Fibroblast of the aortic adventitia (primary cell): ENCODE results near the gene CCDC57. TPM values are rescaled to one million over a fixed set of nuclear protein-coding genes. Genes with fewer than 3 reads are reported as not detected.

Source experiments
- DNase-seq: peaks from one replicate; pipeline ENCODE4 v3.0.0-alpha.2; 2010; ENCODE audit warnings: low read depth
- H3K4me3 ChIP-seq: 2 replicates; pipeline ENCODE4 v1.5.1; 2011; ENCODE audit warnings: low read depth, mild to moderate bottlenecking, control low read depth, low read length, moderate library complexity
- total RNA-seq: library from RNA; depleted of rRNA; stranded (reverse); fragments of >200 nt; gene quantifications from 2 replicates; pipeline ENCODE4 v1.2.3, GENCODE V29; 2012; ENCODE audit warnings: low replicate concordance
- TF ChIP-seq, protein P1 (sequence below): IDR thresholded peaks from 2 replicates; pipeline ENCODE4 v1.5.1; 2011; ENCODE audit warnings: mild to moderate bottlenecking, low read length, control low read depth, inconsistent platforms; ENCODE audit not compliant: insufficient read depth

CCDC57 gene
- total RNA-seq, 1 donor = 15.2 TPM

DNA sequence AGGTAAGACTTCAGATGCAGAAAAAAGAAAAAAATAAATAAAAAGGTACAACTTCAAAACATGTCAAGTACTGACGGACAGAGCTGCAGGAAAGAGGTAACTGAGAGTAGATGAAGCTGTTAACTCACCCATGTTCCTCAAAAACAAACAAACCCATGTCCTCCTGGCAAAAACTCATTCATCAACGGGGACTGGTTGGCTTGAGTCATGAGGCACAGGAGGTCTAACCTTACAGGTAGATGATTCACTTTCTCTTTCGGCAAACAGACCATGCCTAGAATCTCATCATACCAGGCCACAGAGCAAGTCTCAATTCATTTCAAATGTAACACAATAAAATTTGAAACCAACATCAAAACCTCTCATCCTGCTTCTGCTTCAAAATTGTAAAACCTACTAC is 102.3 kb downstream of the CCDC57 start:
- no peak overlapping the region for H3K4me3 ChIP-seq
- DNase-seq = no peak
- TF ChIP-seq, protein P1, sequence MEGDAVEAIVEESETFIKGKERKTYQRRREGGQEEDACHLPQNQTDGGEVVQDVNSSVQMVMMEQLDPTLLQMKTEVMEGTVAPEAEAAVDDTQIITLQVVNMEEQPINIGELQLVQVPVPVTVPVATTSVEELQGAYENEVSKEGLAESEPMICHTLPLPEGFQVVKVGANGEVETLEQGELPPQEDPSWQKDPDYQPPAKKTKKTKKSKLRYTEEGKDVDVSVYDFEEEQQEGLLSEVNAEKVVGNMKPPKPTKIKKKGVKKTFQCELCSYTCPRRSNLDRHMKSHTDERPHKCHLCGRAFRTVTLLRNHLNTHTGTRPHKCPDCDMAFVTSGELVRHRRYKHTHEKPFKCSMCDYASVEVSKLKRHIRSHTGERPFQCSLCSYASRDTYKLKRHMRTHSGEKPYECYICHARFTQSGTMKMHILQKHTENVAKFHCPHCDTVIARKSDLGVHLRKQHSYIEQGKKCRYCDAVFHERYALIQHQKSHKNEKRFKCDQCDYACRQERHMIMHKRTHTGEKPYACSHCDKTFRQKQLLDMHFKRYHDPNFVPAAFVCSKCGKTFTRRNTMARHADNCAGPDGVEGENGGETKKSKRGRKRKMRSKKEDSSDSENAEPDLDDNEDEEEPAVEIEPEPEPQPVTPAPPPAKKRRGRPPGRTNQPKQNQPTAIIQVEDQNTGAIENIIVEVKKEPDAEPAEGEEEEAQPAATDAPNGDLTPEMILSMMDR = no peak

DNA sequence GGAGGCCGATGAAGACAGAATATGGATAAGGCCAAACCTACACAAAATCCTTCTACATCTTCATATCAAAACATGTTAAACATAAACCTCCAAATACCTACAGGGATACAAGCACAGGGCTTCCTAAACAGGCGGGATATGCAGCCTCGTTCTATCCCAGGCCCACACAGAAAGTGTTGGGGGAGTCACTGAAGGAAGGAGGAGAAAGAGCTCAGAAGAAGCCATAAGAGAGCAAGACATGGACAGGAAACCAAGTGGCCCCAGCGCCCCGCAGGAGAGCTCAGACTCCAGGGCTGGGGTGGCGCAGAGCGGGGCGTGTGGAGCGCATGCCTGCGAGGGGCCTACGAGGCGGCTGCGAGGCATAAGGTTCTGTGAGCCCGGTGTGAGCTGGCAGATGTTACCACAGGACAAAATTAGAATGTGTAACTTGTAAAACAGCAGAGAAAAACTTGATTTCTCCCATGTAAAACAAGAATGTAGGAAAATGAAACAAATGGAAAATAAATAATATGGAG is 103.6 kb downstream of the CCDC57 start:
- no peak overlapping the region for H3K4me3 ChIP-seq
- DNase-seq = no peak
- TF ChIP-seq, protein P1 = no peak

DNA sequence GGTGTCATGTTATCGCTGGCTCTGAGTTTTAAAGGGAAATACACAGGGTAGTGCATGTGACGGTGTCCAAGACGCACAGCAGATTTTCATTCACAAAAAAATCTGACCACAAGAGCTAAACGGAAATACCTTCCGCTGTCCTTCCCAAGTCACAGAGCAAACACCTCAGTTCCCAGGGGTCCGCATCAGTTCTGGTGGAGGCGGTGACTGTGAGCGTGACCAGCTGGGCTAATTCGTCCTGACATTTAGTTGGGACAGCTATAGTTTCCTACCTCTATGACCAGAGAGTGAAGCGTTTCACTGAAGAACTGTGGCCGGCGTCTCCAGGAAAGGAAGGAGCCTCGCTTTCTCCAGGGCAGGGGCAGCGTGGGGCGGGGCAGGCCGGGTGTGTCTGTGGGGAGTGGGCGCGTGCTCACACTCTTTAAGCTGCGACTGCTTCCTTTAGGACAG is 104.1 kb downstream of the CCDC57 start:
- H3K4me3 ChIP-seq = no peak overlapping the region
- TF ChIP-seq, protein P1 = no peak
- DNase-seq = no peak

DNA sequence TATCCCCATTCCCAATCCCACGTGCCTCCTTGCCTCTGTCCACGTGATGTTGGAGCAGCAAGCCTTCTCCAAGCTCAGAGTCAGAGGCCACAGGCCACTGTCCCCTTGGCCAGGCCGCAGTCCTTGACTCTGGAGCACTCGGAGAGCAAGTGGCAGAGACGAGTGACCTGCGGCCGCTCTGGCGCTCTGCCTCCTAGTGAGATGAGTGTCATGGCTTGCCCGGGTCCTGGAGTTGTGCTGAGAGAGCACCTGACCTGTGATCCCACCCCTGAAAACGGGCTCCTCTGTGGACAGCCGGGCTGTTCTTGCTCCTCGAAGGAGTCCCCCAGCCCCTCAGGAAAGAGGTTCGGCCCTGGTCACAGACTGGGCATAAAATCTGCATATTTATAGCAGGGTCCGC is 104.6 kb downstream of the CCDC57 start:
- H3K4me3 ChIP-seq = no peak overlapping the region
- TF ChIP-seq, protein P1 = no peak
- DNase-seq = no peak

DNA sequence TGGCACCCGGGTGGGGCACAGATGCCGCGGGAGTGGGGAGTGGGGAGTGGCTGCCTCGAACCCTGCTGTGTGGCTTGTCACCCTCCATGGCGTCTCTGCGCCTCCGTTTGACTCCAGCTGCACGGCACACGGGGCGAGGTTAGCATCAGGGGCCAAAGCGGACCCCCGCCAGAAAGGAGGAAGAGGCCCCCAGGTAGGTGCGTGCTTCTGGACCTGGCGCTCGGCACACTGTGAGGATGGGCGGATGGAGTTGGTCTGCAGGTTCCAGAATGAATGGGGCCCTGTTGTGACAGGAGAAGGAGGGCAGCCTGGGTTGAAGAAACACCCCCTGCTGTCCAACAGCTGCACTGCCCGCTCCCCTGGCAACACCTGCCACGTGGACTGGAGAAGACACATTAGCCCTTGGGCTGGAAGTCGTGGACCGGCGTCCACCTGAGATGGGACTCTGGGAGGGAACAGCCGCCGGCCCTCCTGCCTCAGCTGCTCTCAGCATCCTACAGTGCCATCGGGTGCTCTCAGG is 105.2 kb downstream of the CCDC57 start:
- no peak for DNase-seq
- TF ChIP-seq, protein P1 = no peak
- H3K4me3 ChIP-seq = no peak overlapping the region

DNA sequence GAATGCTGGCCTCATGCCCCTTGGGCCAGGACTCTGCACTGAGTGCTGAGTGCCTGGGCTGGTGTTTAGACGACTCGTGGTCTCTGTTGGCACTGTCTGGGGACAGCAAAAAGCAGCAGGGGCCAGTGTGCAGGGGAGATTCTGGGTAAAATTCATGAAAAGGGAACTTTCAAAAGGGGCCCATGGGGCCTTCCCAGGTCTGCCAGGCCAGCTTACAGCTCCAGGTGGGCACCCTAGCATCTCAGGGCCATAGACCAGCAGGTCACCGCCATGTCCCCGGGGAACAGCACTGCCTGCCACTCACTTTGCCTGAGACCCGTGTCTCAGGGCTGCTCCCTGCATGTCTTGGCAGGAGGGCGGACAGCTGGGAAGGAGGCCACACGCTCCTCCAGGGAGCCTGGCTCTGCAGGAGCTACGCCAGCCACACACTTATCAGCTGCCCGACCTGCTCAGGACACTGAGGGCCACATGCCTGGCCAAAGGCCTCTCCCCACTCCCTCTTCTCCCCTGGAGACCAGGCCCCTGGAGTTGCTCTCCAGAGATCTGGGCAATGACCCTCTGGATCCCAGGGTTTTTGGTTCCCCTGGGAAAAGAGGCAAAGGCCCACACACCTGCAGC is 105.8 kb downstream of the CCDC57 start:
- H3K4me3 ChIP-seq = no peak overlapping the region
- TF ChIP-seq, protein P1 = no peak
- DNase-seq = no peak
